ENCODE results near the gene SOX5.
"Not testable (repeated sequence)": the region's sequence is repeated elsewhere in the genome, so short reads cannot be mapped to it uniquely, and the experiment has no call there.

SOX5 gene

DNA sequence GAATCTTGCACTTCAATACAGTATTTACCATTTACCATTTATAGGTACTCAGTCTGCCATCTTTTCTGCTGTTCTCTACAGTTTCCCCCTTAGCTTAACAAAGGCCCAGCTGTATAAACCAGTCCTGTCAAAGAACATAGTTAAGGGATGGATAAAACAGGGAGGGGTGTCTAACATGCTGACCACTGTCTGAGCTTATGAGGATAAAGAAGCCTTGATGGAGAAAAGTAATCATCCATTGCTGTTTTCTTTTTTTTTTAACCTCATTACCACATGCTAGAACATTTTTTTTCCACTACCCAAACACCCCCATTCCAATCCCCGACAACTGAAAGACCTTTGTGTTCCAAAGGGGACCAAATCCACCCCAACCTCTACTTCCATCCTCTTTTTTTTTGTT is 39.9 kb downstream of the SOX5 start:
- DNase-seq (ENCODE audit: low spot score), result no peak

DNA sequence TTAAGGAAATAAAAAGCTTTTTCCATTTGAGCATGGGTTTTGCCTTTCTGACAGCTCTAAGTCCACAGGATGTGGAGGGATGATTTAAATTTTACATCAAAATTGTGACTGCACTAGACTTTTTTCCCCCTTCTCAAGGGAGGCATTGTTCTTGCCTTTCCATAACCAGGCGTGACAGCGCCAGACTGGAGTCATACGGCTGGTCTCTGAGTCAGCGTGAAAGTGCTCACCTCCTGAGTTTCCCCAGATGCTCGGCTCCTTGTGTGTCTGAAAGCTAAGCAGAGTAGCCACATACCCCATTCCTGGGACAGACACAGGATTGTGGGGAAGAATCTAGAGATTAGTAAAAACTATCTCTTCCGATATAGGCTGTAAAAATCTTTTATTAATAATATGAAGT is 43.1 kb downstream of the SOX5 start:
- no peak for DNase-seq (ENCODE audit: low spot score)

DNA sequence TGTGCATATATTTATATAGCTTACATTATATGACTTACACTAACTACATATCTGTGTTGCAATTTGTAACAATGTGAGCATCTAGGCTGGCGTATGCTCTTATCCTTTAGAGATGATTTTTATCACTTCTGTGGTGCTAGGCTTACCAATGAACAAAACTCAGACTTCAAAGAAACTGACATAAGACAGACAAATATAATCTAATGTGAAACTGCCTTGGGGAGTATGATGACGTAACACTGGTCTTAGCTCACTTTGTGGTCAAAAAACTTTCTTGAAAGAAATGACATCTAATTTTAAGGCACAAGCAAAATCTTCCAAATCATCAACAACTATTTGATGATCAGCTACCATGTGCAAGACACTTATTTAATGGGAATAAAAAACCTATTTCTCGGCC is 50.0 kb downstream of the SOX5 start:
- no peak for DNase-seq (ENCODE audit: low spot score)

DNA sequence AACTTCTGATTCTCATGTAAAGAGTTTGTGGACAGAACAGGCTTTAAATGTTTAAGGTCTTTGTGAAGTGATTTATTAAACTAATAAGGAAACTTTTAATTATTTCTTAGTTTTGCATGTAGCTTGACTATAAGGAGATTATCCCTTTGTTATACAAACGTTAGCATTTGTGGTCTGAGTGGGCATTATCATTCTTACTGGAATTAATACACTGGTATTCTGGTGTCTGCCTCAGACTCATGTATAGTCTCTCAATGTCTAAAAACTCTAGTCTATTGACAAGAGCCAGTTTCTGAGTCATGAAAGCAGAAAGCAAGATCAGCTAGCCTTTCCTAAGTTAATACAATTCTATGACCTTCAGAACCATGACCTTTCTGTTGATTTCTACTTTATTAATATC is 51.3 kb downstream of the SOX5 start:
- DNase-seq (ENCODE audit: low spot score), result no peak

DNA sequence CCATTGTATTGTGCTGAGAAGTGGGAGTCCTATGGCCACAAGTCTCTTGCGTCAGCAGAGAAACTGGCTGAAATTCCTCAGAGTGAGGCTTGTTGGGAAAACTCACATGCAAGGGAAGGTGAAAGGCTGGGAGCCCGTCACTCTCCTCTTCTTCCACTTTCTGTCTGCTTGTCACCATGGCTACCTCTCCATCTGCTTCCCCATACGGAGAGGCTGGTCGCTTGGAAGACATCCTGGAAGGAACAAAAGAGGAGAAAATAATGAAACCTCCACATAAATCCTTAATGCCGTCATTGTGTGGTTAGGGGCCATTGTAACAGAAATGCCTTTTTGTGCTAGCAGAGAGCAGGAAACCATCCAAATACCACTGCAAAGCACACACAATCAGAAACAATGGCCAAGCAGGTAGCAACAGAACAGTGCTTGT is 53.7 kb downstream of the SOX5 start:
- no peak for DNase-seq (ENCODE audit: low spot score)

DNA sequence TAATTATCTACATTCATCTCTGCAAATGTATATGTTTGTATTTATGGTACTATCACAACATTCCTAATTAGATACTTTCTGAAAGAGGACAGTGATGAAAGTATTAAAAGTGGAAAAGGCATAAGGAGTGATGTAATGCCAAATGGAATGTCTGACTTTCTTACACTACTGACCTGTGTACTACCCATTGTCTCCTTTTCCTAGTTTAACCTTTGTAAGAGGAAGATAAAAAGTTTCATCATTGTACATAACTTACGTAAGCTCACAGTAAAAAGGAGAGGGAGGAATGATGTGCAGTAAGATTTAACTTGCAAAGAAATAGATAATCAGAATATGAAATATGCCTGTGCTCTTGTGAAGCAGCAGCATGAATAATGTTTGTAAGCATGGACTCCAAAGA is 55.9 kb downstream of the SOX5 start:
- no peak for DNase-seq (ENCODE audit: low spot score)

DNA sequence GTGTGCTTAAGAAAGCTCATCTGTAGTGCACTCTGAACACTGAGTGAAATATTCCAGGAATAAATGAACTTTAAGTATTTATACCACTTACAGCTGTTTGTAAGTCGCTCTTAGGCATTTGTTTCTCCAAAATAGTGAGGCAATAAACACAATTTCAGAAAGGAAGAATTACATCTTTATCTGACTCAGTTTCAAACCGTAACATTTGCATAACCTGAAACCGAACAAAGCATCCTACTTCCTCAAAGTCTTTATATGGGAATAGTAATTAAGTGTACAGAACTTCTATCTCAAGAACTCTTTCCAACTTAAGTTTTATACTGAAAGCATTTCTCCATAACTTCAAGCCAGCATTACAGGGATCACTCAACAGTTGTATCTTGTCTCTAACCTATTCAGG is 58.4 kb downstream of the SOX5 start:
- DNase-seq (ENCODE audit: low spot score), result no peak

DNA sequence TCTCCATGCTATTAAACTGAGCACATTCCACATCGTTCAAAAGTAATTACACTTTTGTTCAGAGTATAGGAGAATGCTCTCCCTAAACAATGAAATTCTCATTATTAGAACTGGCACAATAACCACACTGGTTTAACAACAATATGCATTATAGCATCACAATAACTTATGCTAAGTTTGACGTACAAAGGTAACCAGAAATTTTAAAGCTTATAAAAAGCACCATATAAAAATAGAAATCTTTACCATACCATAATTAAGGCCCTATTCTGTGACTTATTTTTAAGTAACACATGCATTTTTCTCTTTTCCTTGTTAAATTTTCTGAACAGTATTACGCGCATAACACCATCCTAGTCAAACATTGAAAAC is 60.4 kb downstream of the SOX5 start:
- no peak for DNase-seq (ENCODE audit: low spot score)

DNA sequence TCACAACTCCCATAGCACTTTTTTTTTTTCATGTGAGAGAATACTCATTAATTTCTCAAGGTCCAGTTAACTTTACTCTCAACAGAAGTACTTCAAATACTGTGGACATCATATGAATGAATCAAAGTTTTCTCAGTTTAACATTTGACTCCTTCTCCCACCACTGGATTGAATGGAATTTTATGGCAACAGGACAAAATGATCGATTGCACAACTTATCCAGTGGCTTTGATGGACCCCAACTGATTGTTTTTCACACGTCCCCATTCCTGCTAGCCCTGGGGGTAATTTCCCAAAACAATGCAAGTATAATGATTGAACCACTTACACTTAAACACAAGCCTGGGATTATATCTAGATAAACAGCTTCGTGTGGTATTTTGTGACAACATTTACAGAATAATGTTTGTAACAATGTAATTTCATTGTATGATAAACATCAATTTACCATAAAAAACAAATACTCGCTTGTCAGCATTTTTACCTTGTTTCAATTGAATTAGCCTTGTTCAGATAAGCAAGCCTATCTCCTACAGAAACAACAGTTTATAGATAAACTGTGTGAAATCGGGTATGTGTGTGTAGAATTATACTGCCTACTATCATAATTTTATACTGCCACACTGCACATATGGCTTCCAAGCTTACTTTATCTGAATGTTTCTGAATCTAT is 60.9 kb downstream of the SOX5 start:
- no peak for DNase-seq (ENCODE audit: low spot score)

DNA sequence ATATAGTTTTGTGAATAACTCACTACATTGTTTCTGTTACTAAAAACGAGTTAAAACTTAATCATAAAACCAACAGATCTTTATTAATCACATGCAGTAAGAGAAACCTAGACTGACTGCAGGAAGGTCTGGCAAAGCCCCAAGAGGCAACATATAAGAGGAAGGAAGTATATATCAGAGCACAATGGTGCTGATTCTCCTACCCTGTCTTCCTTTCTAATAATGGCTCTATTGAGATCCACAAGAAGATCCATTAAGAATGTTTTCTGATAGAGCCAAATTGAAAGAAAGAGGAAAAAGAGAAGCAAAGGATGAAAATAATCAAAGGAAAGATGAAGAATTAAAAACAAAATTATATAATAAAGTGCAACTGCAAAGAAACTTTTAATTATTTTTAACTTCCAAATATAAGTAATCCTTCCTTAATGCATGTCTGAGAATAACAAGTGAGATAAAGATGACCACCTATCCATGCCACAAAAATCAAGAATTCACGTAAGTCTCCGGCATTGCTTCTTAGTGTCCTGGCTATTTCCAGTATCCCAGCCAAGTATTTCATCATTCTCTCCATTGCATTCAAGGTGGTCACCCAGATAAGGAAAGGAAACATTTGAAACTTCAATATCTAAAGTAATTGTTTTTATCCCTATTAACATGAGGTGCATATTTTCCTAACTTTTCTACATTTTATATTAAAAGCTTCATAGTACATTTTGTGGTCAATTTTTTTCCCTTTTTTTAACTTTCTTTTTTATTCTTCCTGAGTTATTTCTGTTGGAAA is 62.2 kb downstream of the SOX5 start:
- peak; percentile 13 for DNase-seq (ENCODE audit: low spot score)

DNA sequence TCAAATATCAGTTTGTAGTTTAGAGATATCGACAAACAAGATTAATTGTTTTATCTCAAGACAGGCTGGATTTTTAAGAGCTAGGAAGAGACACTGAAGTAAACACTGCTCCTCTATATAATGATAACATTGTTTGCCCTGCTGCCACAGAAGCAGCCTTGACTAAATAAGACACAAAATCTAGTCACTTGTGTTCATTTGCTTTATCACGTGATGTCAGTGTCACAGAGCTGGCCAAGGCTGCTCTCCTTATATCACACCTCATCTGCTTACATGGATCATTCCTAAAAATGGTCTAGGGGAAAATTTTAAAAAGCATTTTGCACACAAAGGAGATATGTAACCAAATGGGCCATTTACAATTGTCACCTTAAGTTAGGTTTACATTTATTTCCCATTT is 64.1 kb downstream of the SOX5 start:
- DNase-seq (ENCODE audit: low spot score), result no peak

DNA sequence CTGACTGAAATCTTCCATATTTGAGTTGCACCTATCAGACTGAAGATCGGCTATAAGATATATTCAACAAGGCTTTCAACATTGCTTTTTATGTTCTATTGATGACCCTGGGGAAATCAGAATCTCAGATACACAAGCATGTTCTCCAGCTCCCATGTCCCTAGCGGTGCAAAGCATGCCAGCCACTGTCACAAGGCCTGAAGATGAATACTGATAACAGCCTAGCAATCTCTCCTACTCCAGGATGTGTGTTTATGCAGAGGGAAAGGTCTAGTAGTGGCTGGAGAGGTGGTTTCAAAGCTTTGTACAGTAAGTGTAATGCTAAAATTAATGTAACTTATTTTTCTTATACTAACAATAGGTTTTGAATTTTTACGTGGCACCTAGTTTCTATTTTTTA is 64.6 kb downstream of the SOX5 start:
- DNase-seq (ENCODE audit: low spot score), result no peak

DNA sequence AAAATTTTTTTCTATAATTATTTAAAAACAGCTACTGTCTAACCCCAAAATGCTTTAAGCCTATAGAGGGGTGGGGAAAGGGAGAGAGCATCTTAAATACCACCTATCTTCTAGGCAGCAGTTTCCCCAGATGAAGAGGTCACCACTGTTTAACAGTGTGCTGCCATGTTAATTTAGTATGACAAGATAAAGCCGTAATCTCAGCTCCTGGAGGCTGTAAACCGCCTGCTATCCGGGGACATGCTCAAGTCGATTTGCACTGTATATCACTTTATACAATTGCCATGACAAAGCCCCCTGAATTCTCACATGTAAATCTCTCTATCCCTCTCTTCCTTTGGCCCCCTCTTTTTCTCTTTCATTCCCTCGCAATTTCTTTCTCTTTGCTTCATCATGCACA is 68.5 kb downstream of the SOX5 start:
- no peak for DNase-seq (ENCODE audit: low spot score)

DNA sequence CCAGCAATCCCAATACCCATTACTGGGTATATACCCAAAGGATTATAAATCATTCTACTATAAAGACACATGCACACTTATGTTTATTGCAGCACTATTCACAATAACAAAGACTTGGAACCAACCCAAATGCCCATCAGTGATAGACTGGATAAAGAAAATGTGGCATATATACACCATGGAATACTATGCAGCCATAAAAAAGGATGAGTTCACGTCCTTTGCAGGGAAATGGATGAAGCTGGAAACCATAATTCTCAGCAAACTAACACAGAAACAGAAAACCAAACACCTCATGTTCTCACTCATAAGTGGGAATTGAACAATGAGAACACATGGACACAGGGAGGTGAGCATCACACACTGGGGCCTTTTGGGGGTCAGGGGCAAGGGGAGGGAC is 72.9 kb downstream of the SOX5 start:
- not testable (repeated sequence) for DNase-seq (ENCODE audit: low spot score)

DNA sequence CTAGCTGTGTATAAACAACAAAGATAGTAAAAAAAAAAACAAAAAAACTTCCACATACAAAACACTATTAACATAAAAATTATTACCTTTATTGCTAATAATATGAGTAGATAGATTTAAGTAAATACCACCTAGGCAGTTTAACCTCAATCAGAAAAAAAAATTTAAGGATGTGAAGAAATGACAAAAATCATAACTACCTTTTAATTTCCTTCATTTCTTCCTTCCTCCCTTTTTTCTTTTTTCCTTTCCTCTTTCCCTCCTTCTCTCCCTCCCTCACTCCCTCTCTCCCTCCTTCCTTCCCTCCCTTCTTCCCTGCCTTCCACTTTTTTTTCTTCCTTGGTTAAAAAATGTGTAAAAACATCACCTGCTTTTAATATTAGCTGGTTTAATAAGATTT is 81.7 kb downstream of the SOX5 start:
- DNase-seq (ENCODE audit: low spot score), result no peak

DNA sequence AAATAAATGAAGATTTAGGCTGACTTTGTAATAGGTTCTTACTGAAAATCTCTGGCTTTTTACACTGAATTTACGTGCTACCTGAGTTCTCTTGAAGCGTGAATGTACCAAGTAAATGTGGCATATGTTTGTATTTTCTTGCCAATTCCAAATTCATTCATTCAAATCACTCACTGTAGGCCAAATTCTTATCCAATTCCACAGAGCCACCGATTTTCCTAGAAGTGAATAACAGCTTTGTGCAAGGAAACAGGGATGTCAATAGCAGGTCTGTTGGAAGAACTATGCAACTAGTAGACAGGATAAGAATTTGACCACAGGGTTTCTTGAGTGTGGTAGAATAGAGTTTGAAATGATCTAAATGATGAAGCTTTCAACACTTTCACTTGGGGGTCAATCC is 86.8 kb downstream of the SOX5 start:
- DNase-seq (ENCODE audit: low spot score), result no peak

DNA sequence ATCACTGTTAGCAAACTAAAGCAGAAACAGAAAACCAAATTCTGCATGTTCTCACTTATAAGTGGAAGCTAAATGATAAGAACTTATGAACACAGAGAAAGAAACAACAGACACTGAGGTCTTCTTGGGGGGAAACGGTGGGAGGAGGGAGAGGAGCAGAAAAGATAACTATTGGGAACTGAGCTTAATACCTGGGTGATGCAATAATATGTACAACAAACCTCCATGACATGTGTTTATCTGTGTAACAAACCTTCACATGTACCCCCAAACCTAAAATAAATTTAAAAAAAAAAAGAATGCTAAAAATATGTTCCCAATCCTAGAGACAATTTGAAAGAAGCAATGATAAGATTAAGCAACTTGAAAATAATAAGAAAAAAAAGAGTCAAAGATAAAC is 89.5 kb downstream of the SOX5 start:
- no peak for DNase-seq (ENCODE audit: low spot score)

DNA sequence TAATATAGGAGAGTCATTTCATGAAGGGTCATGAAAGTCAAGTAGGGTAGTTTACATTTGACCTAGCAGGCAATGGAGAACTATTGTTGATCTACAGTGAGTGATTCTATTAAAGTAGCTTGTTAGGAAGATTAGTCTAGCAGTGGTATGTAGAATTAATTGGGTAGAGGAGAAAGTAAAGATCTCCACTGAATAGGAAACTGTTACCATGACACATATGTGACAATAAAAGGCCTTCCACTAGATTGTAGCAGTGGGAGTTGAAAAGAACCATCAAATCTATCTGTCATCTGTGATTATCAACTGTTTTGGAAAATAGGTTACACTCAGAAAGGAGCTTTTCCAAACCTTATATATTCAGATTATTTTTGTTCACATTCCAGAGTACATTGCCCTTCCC is 92.3 kb downstream of the SOX5 start:
- DNase-seq (ENCODE audit: low spot score), result no peak

DNA sequence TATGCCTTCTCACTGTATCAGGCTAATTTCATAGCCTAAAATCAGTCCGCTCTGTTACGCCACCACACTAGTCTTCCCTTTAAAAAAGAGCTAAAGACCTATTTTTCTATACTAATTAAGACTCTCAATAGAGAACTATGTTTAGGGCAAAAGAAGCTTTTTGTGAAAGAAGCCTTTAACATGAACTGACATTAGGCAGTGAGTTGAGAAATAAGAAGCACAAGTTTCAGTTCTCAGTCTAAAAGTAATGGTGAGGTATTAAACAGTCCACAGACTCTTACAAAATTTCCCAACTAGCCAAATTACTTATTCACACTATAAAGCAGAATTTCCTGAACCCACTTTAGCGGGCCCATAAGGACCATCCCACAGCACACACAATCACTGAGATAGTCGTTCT is 93.7 kb downstream of the SOX5 start:
- no peak for DNase-seq (ENCODE audit: low spot score)

DNA sequence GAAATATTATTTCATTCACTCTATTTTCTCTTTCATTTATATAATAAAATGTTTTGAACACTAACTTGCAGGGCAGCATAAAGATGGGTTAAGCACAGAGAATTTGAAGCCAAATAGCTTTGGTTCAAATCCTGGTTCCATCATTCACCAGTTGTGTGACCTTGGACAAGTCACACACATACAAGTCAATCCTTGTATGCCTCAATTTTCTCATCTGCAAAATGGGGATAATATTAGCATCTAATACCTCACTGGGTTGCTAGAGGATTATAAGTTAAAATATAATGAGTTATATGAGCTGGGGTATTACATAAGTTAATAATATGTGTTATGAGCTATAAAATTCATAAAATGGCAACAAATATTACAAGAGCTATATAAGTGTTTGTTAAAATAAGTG is 94.9 kb downstream of the SOX5 start:
- no peak for DNase-seq (ENCODE audit: low spot score)

DNA sequence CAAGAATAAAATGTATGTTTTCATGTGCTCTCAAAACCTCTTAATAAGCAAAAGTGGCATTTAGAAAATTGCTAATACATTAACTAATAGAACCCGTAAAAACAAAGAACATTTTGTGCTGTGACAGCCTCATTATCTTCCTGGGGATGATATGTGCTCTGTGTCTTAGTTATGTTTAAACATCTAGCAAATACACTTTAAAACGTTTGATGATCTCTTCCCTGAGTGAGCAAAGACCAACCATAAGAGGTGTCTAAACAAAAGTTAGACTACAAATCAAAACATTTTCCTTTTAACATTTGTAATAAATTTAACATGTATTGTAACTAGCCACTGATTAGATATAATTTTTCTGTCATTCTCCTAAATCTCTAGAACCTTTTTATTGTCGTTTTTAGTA is 95.8 kb downstream of the SOX5 start:
- no peak for DNase-seq (ENCODE audit: low spot score)

DNA sequence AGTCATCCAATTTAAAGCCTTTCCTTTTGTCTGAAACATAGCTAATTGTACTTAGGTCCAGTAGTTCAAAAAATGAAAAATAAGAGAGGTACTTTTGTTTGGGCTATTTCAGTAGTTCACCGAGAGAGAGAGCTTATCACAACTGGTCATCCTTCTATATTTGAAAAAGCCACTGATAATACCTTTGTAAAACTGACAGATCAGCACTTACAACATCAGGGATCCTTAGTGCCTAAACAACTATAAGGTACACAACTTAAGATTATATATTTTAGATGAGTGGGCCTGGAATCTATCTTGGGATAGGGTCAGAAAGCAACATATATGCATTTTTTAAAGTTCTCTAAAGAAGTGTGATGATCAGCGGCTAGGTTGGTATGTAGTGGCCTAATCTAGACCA is 97.9 kb downstream of the SOX5 start:
- DNase-seq (ENCODE audit: low spot score), result no peak

DNA sequence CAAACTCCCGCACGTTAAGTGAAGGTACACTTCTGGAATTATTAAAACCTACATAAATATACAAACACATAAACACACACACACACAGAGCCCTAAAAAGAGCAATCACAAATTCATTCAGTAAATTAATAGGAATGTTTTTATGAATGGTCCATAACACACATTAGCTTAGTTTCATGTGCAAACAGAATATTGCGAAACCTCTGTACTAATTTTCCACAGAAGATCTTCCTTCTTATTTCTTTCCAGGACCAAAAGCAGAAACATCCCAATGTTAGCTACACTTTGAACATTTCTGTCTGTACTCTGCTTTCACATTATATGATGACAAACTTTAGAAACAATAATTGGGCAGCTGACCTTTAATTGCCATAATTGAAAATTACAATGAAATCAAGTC is 101.6 kb downstream of the SOX5 start:
- DNase-seq (ENCODE audit: low spot score), result no peak

DNA sequence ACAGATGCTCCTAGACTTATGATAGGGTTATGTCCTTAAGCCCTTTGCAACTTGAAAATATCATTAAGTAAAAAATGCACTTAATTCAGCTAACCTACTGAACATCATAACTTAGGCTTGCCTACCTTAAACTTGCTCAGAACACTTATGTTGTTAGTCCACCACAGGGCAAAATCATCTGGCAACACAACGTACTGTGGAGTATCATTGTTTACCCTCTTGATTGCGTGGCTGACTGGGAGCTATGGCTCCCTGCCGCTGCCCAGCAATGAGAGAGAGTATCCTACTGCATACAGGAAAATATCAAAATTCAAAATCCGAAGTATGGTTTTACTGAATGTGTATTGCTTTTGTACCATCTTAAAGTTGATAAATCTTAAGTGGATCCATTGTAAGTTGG is 105.5 kb downstream of the SOX5 start:
- DNase-seq (ENCODE audit: low spot score), result no peak
